Gastrocnemius medialis (tissue), 4 donors: ENCODE data around the gene CCDC85C. TPM values are rescaled to one million over a fixed set of nuclear protein-coding genes. Genes with fewer than 3 reads are reported as not detected.

Source experiments
- ATAC-seq, 2 donors: fragments of 150-250 bp; one replicate each; pipeline ENCODE4 v1.9.1; 2016
- DNase-seq, 2 donors: peaks; one replicate each; pipeline ENCODE4 v3.0.0-alpha.2; 2019
- H3K27ac ChIP-seq, 4 donors: fragments of 200-600 bp; sonication (generic); 1 replicate in 1 of 4; 2 replicates in 3 of 4; pipeline ENCODE4 v1.5.1; 2016 to 2018; ENCODE audit warnings: mild to moderate bottlenecking in 2 of 4, moderate library complexity in 1 of 4
- H3K27me3 ChIP-seq, 3 donors: fragments of 200-600 bp; sonication (generic) in 2 of 3; 1 replicate in 1 of 3; 2 replicates in 2 of 3; pipeline versions ENCODE4 v1.5.1 to v1.6.0; 2016 to 2019; ENCODE audit warnings: mild to moderate bottlenecking in 1 of 3, moderate library complexity in 1 of 3
- H3K36me3 ChIP-seq, 2 donors: fragments of 200-600 bp; sonication (generic) in 1 of 2; one replicate each; pipeline ENCODE4 v1.5.1; 2017 to 2018
- H3K4me1 ChIP-seq, 2 donors: fragments of 200-600 bp; sonication (generic) in 1 of 2; one replicate each; pipeline ENCODE4 v1.5.1; 2016 to 2017; ENCODE audit warnings: mild to moderate bottlenecking in 2 of 2
- H3K4me3 ChIP-seq, 4 donors: fragments of 200-600 bp; sonication (generic) in 3 of 4; 1 replicate in 1 of 4; 2 replicates in 3 of 4; pipeline ENCODE4 v1.5.1; 2016 to 2019; ENCODE audit warnings: mild to moderate bottlenecking in 2 of 4
- H3K9me3 ChIP-seq, 3 donors: fragments of 200-600 bp; sonication (generic) in 2 of 3; 1 replicate in 1 of 3; 2 replicates in 2 of 3; pipeline ENCODE4 v1.5.1; 2016 to 2019
- CTCF ChIP-seq, 5 experiments: fragments of 450-650 bp in 3 of 5; fragments of 200-600 bp in 2 of 5; sonication (generic) in 2 of 5; IDR thresholded peaks in 4 of 5; conservative IDR thresholded peaks in 1 of 5; 1 replicate in 4 of 5; 2 replicates in 1 of 5; pipeline ENCODE4 v1.5.1; 2016 to 2019; ENCODE audit warnings: antibody characterized with exemption in 5 of 5, mild to moderate bottlenecking in 3 of 5, moderate library complexity in 3 of 5
- POLR2A ChIP-seq, 2 donors: fragments of 450-650 bp; IDR thresholded peaks; one replicate each; pipeline ENCODE4 v1.6.1; 2017; ENCODE audit warnings: antibody characterized with exemption in 2 of 2, mild to moderate bottlenecking in 2 of 2, moderate library complexity in 2 of 2
- in situ Hi-C, 4 donors: fragments of 200-750 bp; cut with MboI; loops; one replicate each; pipeline versions ENCODE4 v1.15.0 to v1.8.0; 2017; ENCODE audit warnings: low sequenced_read_pairs in 4 of 4
- intact Hi-C: fragments of 100-400 bp; cut with DNase I; formaldehyde crosslinking; loops from one replicate; pipeline ENCODE4 v1.15.1; 2023; ENCODE audit warnings: low total_unique reads
- total RNA-seq, 4 donors: library from RNA; depleted of rRNA; stranded (reverse); fragments of >200 nt; gene quantifications; one replicate each; pipeline versions ENCODE4 v1.1.0 to v1.2.3, GENCODE V29; 2016

The CCDC85C gene
- total RNA-seq, 4 donors from 2014 or later, result 7.9 to 32.8 (median 15.4) TPM

GRCh38 chr14:99466758-99467157, 137.2 kb downstream of the CCDC85C start:
- Histone ChIP-seq H3K36me3 (peaks cover 0 to 23% of the 10 kb centered on the region in 2 donors), H3K27me3 (no peaks in the 10 kb centered on the region), H3K27ac (peak overlapping the region in 1 of 4 donors; percentile 50), H3K4me3 (no peak overlapping the region), H3K9me3 (no peaks in the 10 kb centered on the region), H3K4me1 (peaks cover 39 to 48% of the 10 kb centered on the region in 2 donors)
- TF ChIP-seq CTCF (IDR thresholded peaks at IDR 0.05 in 4 of 5, conservative IDR thresholded peaks at IDR 0.05 in 1 of 5) (no peak), POLR2A (IDR thresholded peaks at IDR 0.05) (no peak)
- in situ Hi-C loops, result no loop called here
- intact Hi-C loops, result no loop called here
- no peak for DNase-seq
- ATAC-seq, result no peak

GRCh38 chr14:99465288-99465687, 138.7 kb downstream of the CCDC85C start:
- peaks cover 0 to 33% of the 10 kb centered on the region in 2 donors for H3K36me3 ChIP-seq

GRCh38 chr14:99463974-99464373, 140.0 kb downstream of the CCDC85C start:
- no peak for DNase-seq
- peak; percentile 40 to 77 for ATAC-seq
- H3K4me3 ChIP-seq, result no peak overlapping the region
- in situ Hi-C loops, result no loop called here
- no peak for TF ChIP-seq CTCF (IDR thresholded peaks at IDR 0.05 in 4 of 5, conservative IDR thresholded peaks at IDR 0.05 in 1 of 5)
- no peak for TF ChIP-seq POLR2A (IDR thresholded peaks at IDR 0.05)
- peaks cover 0 to 41% of the 10 kb centered on the region in 2 donors for H3K36me3 ChIP-seq
- H3K9me3 ChIP-seq, result no peaks in the 10 kb centered on the region
- peaks cover 29 to 32% of the 10 kb centered on the region in 2 donors for H3K4me1 ChIP-seq
- H3K27ac ChIP-seq, result peak overlapping the region; percentile 48 to 69 (median 63)
- intact Hi-C loops, result no loop called here
- no peaks in the 10 kb centered on the region for H3K27me3 ChIP-seq

More at GRCh38 chr14:99465288-99465687, 138.7 kb downstream of the CCDC85C start:
- Histone ChIP-seq H3K4me1 (peaks cover 35 to 40% of the 10 kb centered on the region in 2 donors), H3K27me3 (no peaks in the 10 kb centered on the region), H3K4me3 (no peak overlapping the region), H3K9me3 (no peaks in the 10 kb centered on the region), H3K27ac (no peak overlapping the region)
- ATAC-seq (no peak), DNase-seq (no peak)
- TF ChIP-seq CTCF (IDR thresholded peaks at IDR 0.05 in 4 of 5, conservative IDR thresholded peaks at IDR 0.05 in 1 of 5) (no peak), POLR2A (IDR thresholded peaks at IDR 0.05) (no peak)
- in situ Hi-C loops, result no loop called here
- intact Hi-C loops, result no loop called here

- DNase-seq (no peak), ATAC-seq (no peak)
- Histone ChIP-seq H3K4me1 (peaks cover 15 to 17% of the 10 kb centered on the region in 2 donors), H3K27ac (no peak overlapping the region), H3K36me3 (peaks cover 0 to 55% of the 10 kb centered on the region in 2 donors), H3K4me3 (no peak overlapping the region), H3K9me3 (no peaks in the 10 kb centered on the region), H3K27me3 (no peaks in the 10 kb centered on the region)
- intact Hi-C loops, result no loop called here
- in situ Hi-C loops, result no loop called here
- TF ChIP-seq CTCF (IDR thresholded peaks at IDR 0.05 in 4 of 5, conservative IDR thresholded peaks at IDR 0.05 in 1 of 5) (no peak), POLR2A (IDR thresholded peaks at IDR 0.05) (no peak)
These were observed 141.8 kb downstream of the CCDC85C start for GRCh38 chr14:99462210-99462609.
